Endothelial cell of umbilical vein (primary cell): ENCODE measurements around the gene ZBTB20. TPM values are rescaled to one million over a fixed set of nuclear protein-coding genes. Genes with fewer than 3 reads are reported as not detected.

Source experiments
- BruUV-seq: library from RNA; stranded (reverse); fragments of 400-500 nt; replicated peaks from 2 replicates; lab custom pipeline; 2021; lab: Mats Ljungman, UMichigan
- CTCF ChIA-PET: fragments of 300-600, 350-600 bp; sonication (Branson Sonifier 250); formaldehyde crosslinking; loops from one replicate; lab custom pipeline; 2021; ENCODE audit warnings: antibody characterized with exemption, inconsistent platforms; lab: Charles Lee
- POLR2A ChIA-PET: fragments of 300-600, 350-600 bp; sonication (Branson Sonifier 250); formaldehyde crosslinking; loops from one replicate; lab custom pipeline; 2021; ENCODE audit warnings: antibody characterized with exemption, inconsistent platforms; lab: Charles Lee
- DNase-seq: peaks from one replicate; pipeline ENCODE4 v3.0.0-alpha.2; 2011; ENCODE audit warnings: low read depth, low spot score
- FAIRE-seq: peaks from 2 replicates; lab custom pipeline; 2011; peaks lifted over from hg19 to GRCh38; lab: Jason Lieb, UNC
- H2AFZ ChIP-seq: 2 replicates; pipeline ENCODE4 v1.6.0; 2012; ENCODE audit warnings: low read depth, low read length, control low read depth, inconsistent platforms
- H3K27ac ChIP-seq: 2 replicates; pipeline ENCODE4 v1.5.1; 2011; ENCODE audit warnings: low read depth, mild to moderate bottlenecking, control low read depth, low read length, moderate library complexity; ENCODE audit not compliant: insufficient read depth
- H3K27me3 ChIP-seq, 2 experiments: 2 replicates each; pipeline versions ENCODE4 v1.6.0 to v1.6.1; 2011; ENCODE audit warnings: low read length in 2 of 2, mixed read lengths in 1 of 2; ENCODE audit not compliant: control insufficient read depth in 2 of 2, insufficient read depth in 2 of 2
- H3K36me3 ChIP-seq, 2 experiments: 2 replicates in 1 of 2; 3 replicates in 1 of 2; pipeline ENCODE4 v1.5.1; 2011; ENCODE audit warnings: low read length in 2 of 2, mild to moderate bottlenecking in 1 of 2, moderate library complexity in 1 of 2; ENCODE audit not compliant: control insufficient read depth in 2 of 2, insufficient read depth in 2 of 2; ENCODE audit errors: extremely low read depth in 1 of 2
- H3K4me1 ChIP-seq: 3 replicates; pipeline ENCODE4 v1.5.1; 2011; ENCODE audit warnings: mild to moderate bottlenecking, low read length; ENCODE audit not compliant: control insufficient read depth, insufficient read depth; ENCODE audit errors: extremely low read depth
- H3K4me2 ChIP-seq: 2 replicates; pipeline ENCODE4 v1.6.1; 2011; ENCODE audit warnings: low read length, control low read depth, mixed read lengths; ENCODE audit not compliant: insufficient read depth
- H3K4me3 ChIP-seq, 3 experiments: fragments of 200-600 bp in 1 of 3; sonication (generic), shearing (Covaris generic) in 1 of 3; replicated peaks in 1 of 3; 2 replicates each; pipeline ENCODE4 v1.5.1; 2011 to 2016; ENCODE audit warnings: control low read depth in 3 of 3, low read length in 3 of 3, mild to moderate bottlenecking in 2 of 3, inconsistent platforms in 1 of 3, low read depth in 1 of 3, moderate library complexity in 1 of 3; ENCODE audit not compliant: insufficient read depth in 1 of 3
- H3K79me2 ChIP-seq: 2 replicates; pipeline ENCODE4 v1.6.0; 2012; ENCODE audit warnings: low read length, inconsistent platforms; ENCODE audit not compliant: control insufficient read depth, insufficient read depth
- H3K9ac ChIP-seq: replicated peaks from 2 replicates; pipeline ENCODE3; 2011; ENCODE audit warnings: low read length, control low read depth; ENCODE audit not compliant: insufficient read depth; ENCODE audit errors: extremely low read depth
- H3K9me1 ChIP-seq: replicated peaks from 3 replicates; pipeline ENCODE4 v1.6.0; 2011; ENCODE audit warnings: mild to moderate bottlenecking, low read length; ENCODE audit not compliant: control insufficient read depth, insufficient read depth; ENCODE audit errors: extremely low read depth
- H3K9me3 ChIP-seq: replicated peaks from 2 replicates; pipeline ENCODE4 v1.5.1; 2012; ENCODE audit warnings: low read length, inconsistent platforms; ENCODE audit not compliant: control insufficient read depth, insufficient read depth
- H4K20me1 ChIP-seq: replicated peaks from 2 replicates; pipeline ENCODE3; 2011; ENCODE audit warnings: mild to moderate bottlenecking, low read length; ENCODE audit not compliant: control insufficient read depth, insufficient read depth; ENCODE audit errors: extremely low read depth
- CTCF ChIP-seq, 2 donors: IDR thresholded peaks; 1 replicate in 1 of 2; 2 replicates in 1 of 2; pipeline ENCODE4 v1.5.1; 2011; ENCODE audit warnings: low read length in 2 of 2, mild to moderate bottlenecking in 2 of 2, moderate library complexity in 2 of 2, control low read depth in 1 of 2, inconsistent platforms in 1 of 2, low read depth in 1 of 2; ENCODE audit not compliant: insufficient read depth in 1 of 2; ENCODE audit errors: extremely low read depth in 1 of 2
- EZH2 ChIP-seq: IDR thresholded peaks from 2 replicates; pipeline ENCODE4 v1.6.1; 2012; ENCODE audit warnings: borderline replicate concordance, low read depth, mild to moderate bottlenecking, moderate library complexity, low read length, inconsistent platforms; ENCODE audit not compliant: severe bottlenecking
- FOS ChIP-seq: IDR thresholded peaks from 2 replicates; pipeline ENCODE4 v1.6.1; 2011; ENCODE audit warnings: mild to moderate bottlenecking, low read length, moderate library complexity, borderline replicate concordance; ENCODE audit not compliant: insufficient read depth
- GATA2 ChIP-seq: IDR thresholded peaks from 2 replicates; pipeline ENCODE4 v1.7.0; 2011; ENCODE audit warnings: low read depth, mild to moderate bottlenecking, moderate library complexity, mixed read lengths, low read length; ENCODE audit not compliant: insufficient read length, insufficient read depth
- JUN ChIP-seq: IDR thresholded peaks from 2 replicates; pipeline ENCODE4 v1.6.1; 2011; ENCODE audit warnings: borderline replicate concordance, low read depth; ENCODE audit not compliant: insufficient read length, insufficient read depth
- MAX ChIP-seq: IDR thresholded peaks from 2 replicates; pipeline ENCODE4 v1.6.1; 2011; ENCODE audit not compliant: insufficient read depth, insufficient read length
- MYC ChIP-seq: IDR thresholded peaks from one replicate; pipeline ENCODE4 v1.6.1; 2011; ENCODE audit warnings: mild to moderate bottlenecking, low read depth, low read length
- POLR2A ChIP-seq: IDR thresholded peaks from 2 replicates; pipeline ENCODE4 v1.6.1; 2012; ENCODE audit warnings: low read depth, mild to moderate bottlenecking, control low read depth, low read length
- POLR2AphosphoS5 ChIP-seq: IDR thresholded peaks from 2 replicates; pipeline ENCODE4 v1.6.1; 2012; ENCODE audit warnings: low read depth, mild to moderate bottlenecking, control low read depth, low read length, moderate library complexity; ENCODE audit not compliant: insufficient read depth
- dilution Hi-C: fragments of 300-500 bp; cut with MboI; formaldehyde crosslinking; loops from one replicate; pipeline ENCODE4 v1.15.0; 2019; ENCODE audit warnings: low sequenced_read_pairs; ENCODE audit not compliant: extremely low pct_ligation_motif_present
- intact Hi-C: fragments of 100-400 bp; cut with micrococcal nuclease; formaldehyde crosslinking; loops from one replicate; pipeline ENCODE4 v1.10.0; 2022
- polyA plus RNA-seq, 4 experiments: library from polyadenylated mRNA; depleted of rRNA in 3 of 4; stranded (reverse) in 3 of 4; unstranded in 1 of 4; fragments of >200 nt; gene quantifications; 2 replicates each; pipeline versions ENCODE4 v1.2.1 to v1.2.3, GENCODE V29; 2011 to 2012; ENCODE audit warnings: missing spikeins in 1 of 4
- total RNA-seq: library from RNA; stranded (reverse); gene quantifications from 2 replicates; pipeline ENCODE4 v1.2.3, GENCODE V29; 2021

The ZBTB20 gene
- total and polyA plus RNA-seq, 2 donors (not counting 3 experiments of a cell fraction or from before 2014, with no cell fraction given), result 2.1 to 20.5 TPM

GRCh38 chr3:114775395-114775794 lies 371.7 kb downstream of the ZBTB20 start:
- Histone ChIP-seq H3K36me3 (no peaks in the 10 kb centered on the region), H3K79me2 (no peaks in the 10 kb centered on the region), H3K9me1 (no peaks in the 10 kb centered on the region), H3K27me3 (no peaks in the 10 kb centered on the region), H3K4me3 (no peak overlapping the region), H3K4me1 (no peaks in the 10 kb centered on the region), H3K4me2 (no peak overlapping the region), H2AFZ (no peak overlapping the region), H3K27ac (no peak overlapping the region), H3K9me3 (no peaks in the 10 kb centered on the region), H4K20me1 (no peaks in the 10 kb centered on the region), H3K9ac (no peak overlapping the region)
- no peak for TF ChIP-seq CTCF (IDR thresholded peaks at IDR 0.05; ENCODE audit: extremely low read depth in 1 of 2, insufficient read depth in 1 of 2, low read depth in 1 of 2, low read length in 2 of 2)
- TF ChIP-seq EZH2, result no peak
- TF ChIP-seq MAX, result no peak
- no peak for TF ChIP-seq MYC
- TF ChIP-seq JUN, result no peak
- no peak for TF ChIP-seq GATA2
- no peak for TF ChIP-seq POLR2A
- TF ChIP-seq POLR2AphosphoS5, result no peak
- TF ChIP-seq FOS, result no peak
- intact Hi-C loops (no loop called here), dilution Hi-C loops (no loop called here)
- no TSS peak for BruUV-seq
- ChIA-PET POLR2A (no interaction called here), CTCF (no interaction called here)
- DNase-seq, result no peak
- no peak for FAIRE-seq
